HG02870 (cell line): ENCODE measurements around the gene GRM2.

Experiments
- ATAC-seq: cut with Tn5 transposase; IDR thresholded peaks from one replicate; pipeline ENCODE4 v1.9.1; 2021; ENCODE audit warnings: mild to moderate bottlenecking, moderate library complexity; ENCODE audit not compliant: unreplicated experiment

Gene GRM2

DNA sequence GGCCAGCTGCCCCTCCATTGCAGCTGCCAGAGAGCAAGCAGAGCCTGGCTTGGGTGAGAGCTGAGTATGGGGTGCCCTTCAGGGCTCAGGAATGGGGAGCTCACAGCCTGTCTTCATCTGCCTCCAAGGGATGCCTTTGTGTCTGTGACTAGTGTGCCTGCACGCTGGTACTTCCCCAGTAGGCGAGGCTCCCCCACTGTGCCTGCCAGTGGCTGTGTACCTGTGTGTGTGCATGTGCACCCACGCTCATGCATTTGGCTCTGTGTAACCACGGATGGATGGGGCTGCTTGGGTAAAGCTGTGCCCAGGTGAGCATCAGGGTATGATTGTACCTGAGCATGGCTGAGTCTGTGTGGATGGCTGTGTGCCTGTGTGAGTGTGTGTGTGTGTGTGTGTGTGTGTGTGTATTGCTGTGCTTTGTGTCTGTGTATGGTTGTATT, 2.3 kb upstream of the GRM2 start:
- no peak for ATAC-seq

DNA sequence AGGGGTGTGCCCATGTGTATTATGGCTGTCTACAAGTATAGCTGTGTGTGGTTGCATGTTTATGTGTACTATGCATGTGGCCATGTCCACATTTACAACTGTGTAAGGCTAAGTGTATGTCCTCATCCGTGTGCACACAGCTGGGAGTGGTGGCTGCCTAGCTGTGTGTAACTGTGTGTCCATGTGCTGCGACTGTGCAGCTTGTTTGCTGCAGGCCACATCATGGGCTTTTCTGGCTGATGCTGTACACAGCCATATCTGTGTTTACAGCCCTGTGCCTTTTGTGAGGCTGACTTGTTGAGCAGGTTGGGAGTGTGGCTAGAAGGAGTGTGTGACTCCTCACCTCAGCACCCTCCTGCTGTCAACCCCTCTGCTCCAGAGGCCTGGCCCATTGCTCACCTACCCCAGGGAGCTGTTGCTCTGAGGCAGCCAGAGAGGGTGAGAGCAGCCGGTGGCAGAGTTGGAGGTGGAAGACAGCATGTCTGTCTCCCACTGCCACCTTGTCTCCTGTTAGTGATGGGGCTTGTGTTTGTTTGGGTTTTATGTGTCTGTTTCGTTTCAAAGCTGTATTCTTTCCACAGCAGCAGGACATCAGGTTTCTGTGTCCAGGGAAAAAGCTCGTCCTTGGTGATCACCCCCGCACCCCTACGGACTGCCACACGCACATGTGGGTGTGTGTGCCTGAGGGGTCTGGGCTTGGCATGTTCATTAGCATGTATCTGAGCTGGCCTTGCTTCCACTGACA, 1.4 kb upstream of the GRM2 start:
- no peak for ATAC-seq

GRCh38 chr3:51706021-51706485, 815 bp upstream of the GRM2 start:
- ATAC-seq = no peak

DNA sequence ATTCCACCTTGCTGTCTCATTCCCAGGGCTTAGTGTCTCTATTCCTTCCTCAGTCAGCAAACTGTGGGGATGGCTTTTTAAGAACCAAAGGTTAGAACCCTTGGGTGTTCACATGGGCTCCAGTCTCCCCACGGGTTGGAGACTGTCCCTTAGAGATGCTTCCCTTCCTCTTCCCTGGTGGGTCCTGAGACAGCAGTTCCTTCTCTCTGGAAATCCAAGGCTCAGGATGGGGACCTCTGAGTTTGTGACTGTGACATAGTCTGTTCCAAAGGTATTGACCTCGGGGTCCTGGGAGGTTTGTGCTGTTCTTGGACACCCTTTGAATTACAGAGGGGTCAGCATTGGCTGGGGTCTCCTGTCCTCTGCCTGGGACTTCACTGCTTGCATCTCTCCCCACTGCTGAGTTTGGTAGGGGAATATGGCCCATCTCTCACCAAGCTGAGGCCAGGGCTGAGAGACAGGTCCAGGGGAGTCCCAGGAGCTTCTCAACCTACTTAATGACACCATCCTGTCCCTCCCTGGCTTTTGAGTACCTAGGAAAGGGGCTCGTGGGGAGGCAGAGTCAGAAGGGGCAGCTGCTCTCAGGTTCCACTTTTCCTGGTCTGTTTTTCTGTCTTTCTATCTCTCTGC, 1.5 kb downstream of the GRM2 start:
- no peak for ATAC-seq

- no peak for ATAC-seq
These were observed 2.1 kb downstream of the GRM2 start for GRCh38 chr3:51709004-51709420.

DNA sequence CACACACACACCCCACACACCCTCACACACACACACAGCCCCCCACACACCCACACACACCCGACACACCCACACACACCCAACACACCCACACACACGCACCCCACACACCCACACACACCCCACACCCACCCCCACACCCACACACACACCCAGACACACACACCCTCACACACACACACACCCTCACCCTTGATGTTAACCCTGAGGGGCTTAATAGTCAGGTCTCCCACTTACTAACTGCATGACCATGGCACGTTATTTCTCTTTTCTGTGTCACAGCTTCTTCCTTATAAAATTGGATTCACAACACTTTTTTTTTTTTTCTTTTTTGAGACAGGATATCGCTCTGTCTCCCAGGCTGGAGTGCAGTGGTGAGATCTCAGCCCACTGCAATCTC, 2.8 kb downstream of the GRM2 start:
- ATAC-seq = no peak

DNA sequence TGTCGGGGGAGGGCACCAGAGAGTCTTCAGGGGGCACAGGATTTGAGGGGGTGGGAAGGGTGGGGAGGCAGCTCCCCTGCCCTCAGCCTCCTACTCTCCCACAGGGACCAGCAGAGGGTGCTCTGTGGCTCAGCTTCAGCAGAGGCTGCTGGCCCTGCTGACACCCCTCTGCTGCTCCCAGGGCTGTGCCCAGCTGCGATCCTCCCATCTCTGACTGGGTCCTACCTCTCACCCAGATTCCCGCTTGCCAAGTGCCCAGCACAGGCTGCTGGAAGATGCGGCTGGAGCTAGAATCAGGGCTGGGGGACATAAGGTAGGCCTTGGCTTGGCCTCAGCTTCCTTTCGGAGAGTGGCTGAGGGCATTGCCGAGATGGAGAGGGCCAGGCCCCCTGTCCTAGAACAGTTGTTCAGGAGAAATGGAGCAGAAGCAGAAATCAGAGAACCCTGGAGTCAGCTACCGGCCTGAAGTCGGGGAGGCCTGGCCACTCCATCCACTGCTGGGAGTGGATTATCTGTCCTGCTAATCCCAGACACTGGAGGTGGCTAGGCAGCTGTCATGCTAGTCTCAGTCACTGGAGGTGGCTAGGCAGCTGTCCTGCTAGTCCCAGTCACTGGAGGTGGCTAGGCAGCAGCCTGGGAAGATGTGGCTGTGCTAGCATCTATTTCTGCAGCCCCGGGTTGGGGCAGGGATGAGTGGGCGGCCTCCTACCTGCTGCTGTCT, 3.9 kb downstream of the GRM2 start:
- ATAC-seq = no peak

- no peak for ATAC-seq
These were observed 4.6 kb downstream of the GRM2 start for GRCh38 chr3:51711352-51712037.

- no peak for ATAC-seq
These were observed 5.2 kb downstream of the GRM2 start for GRCh38 chr3:51712038-51712420.

DNA sequence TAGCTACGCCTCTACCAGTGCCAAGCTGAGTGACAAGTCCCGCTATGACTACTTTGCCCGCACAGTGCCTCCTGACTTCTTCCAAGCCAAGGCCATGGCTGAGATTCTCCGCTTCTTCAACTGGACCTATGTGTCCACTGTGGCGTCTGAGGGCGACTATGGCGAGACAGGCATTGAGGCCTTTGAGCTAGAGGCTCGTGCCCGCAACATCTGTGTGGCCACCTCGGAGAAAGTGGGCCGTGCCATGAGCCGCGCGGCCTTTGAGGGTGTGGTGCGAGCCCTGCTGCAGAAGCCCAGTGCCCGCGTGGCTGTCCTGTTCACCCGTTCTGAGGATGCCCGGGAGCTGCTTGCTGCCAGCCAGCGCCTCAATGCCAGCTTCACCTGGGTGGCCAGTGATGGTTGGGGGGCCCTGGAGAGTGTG, 5.7 kb downstream of the GRM2 start:
- no peak for ATAC-seq

DNA sequence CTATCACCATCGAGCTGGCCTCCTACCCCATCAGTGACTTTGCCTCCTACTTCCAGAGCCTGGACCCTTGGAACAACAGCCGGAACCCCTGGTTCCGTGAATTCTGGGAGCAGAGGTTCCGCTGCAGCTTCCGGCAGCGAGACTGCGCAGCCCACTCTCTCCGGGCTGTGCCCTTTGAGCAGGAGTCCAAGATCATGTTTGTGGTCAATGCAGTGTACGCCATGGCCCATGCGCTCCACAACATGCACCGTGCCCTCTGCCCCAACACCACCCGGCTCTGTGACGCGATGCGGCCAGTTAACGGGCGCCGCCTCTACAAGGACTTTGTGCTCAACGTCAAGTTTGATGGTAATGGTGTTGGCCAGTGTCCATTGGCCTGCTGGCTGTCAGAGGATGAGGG, 6.1 kb downstream of the GRM2 start:
- no peak for ATAC-seq

DNA sequence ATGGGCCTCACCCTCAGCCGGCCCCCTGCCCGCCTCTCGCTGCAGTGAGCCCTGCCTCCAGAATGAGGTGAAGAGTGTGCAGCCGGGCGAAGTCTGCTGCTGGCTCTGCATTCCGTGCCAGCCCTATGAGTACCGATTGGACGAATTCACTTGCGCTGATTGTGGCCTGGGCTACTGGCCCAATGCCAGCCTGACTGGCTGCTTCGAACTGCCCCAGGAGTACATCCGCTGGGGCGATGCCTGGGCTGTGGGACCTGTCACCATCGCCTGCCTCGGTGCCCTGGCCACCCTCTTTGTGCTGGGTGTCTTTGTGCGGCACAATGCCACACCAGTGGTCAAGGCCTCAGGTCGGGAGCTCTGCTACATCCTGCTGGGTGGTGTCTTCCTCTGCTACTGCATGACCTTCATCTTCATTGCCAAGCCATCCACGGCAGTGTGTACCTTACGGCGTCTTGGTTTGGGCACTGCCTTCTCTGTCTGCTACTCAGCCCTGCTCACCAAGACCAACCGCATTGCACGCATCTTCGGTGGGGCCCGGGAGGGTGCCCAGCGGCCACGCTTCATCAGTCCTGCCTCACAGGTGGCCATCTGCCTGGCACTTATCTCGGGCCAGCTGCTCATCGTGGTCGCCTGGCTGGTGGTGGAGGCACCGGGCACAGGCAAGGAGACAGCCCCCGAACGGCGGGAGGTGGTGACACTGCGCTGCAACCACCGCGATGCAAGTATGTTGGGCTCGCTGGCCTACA, 8.5 kb downstream of the GRM2 start:
- ATAC-seq = no peak

DNA sequence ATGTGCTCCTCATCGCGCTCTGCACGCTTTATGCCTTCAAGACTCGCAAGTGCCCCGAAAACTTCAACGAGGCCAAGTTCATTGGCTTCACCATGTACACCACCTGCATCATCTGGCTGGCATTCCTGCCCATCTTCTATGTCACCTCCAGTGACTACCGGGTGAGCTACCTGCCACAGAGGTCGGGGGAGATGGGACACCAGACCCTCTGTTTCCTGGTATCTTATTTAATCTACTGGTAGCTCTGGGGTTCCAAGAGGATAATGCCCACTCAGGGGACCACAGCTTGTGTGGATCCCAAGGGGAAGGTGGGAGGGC, 9.1 kb downstream of the GRM2 start:
- no peak for ATAC-seq

GRCh38 chr3:51716805-51717204, 9.9 kb downstream of the GRM2 start:
- no peak for ATAC-seq

GRCh38 chr3:51717446-51717845, 10.6 kb downstream of the GRM2 start:
- no peak for ATAC-seq

GRCh38 chr3:51717947-51718346, 11.1 kb downstream of the GRM2 start:
- no peak for ATAC-seq

GRCh38 chr3:51718547-51719409, 11.9 kb downstream of the GRM2 start:
- ATAC-seq = no peak

- no peak for ATAC-seq
These were observed 12.7 kb downstream of the GRM2 start for GRCh38 chr3:51719410-51720025.

- ATAC-seq = no peak
These were observed 13.6 kb downstream of the GRM2 start for GRCh38 chr3:51720292-51721061.
